GM10847 (cell line): ENCODE measurements around the gene SLC1A3.

Source experiments
- POLR2A ChIP-seq: IDR thresholded peaks from 2 replicates; pipeline ENCODE4 v1.6.1; 2011; ENCODE audit not compliant: insufficient read length; ENCODE audit errors: extremely low read depth

The SLC1A3 gene

GRCh38 chr5:36726767-36727166 is 120.4 kb downstream of the SLC1A3 start:
- TF ChIP-seq POLR2A, result no peak

GRCh38 chr5:36728697-36729543 is 122.5 kb downstream of the SLC1A3 start:
- TF ChIP-seq POLR2A, result no peak

- TF ChIP-seq POLR2A, result no peak
Observed at GRCh38 chr5:36730537-36731216, 124.3 kb downstream of the SLC1A3 start.

GRCh38 chr5:36733183-36733582 is 126.8 kb downstream of the SLC1A3 start:
- TF ChIP-seq POLR2A, result no peak

GRCh38 chr5:36734422-36734821 is 128.0 kb downstream of the SLC1A3 start:
- no peak for TF ChIP-seq POLR2A

GRCh38 chr5:36735891-36736290 is 129.5 kb downstream of the SLC1A3 start:
- no peak for TF ChIP-seq POLR2A
